HG03175 (cell line): ENCODE measurements around the gene EEF1E1.

Source experiments
- ATAC-seq: cut with Tn5 transposase; IDR thresholded peaks from one replicate; pipeline ENCODE4 v1.9.1; 2021; ENCODE audit warnings: mild to moderate bottlenecking, moderate library complexity; ENCODE audit not compliant: unreplicated experiment

The EEF1E1 gene

DNA sequence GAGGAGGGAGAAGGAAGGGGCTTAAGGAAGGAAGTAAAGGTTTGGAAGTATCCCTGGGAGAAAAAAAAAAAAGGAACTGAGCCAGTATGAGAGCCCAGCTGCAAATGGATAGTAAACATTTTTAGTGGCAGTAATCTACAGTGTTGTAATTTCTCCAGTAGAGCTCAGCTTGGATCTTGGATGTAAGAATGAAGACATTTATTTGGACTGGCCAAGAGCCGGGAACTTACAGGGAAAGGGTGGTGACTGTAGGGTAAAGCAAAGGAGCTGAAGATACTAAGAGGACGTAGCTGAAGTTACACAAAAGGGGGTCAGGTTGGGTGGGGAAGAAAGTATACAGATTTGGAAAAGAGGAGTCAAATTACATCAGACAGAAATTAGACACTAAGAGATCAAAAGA lies 13.5 kb downstream of the EEF1E1 start:
- ATAC-seq, result no peak

DNA sequence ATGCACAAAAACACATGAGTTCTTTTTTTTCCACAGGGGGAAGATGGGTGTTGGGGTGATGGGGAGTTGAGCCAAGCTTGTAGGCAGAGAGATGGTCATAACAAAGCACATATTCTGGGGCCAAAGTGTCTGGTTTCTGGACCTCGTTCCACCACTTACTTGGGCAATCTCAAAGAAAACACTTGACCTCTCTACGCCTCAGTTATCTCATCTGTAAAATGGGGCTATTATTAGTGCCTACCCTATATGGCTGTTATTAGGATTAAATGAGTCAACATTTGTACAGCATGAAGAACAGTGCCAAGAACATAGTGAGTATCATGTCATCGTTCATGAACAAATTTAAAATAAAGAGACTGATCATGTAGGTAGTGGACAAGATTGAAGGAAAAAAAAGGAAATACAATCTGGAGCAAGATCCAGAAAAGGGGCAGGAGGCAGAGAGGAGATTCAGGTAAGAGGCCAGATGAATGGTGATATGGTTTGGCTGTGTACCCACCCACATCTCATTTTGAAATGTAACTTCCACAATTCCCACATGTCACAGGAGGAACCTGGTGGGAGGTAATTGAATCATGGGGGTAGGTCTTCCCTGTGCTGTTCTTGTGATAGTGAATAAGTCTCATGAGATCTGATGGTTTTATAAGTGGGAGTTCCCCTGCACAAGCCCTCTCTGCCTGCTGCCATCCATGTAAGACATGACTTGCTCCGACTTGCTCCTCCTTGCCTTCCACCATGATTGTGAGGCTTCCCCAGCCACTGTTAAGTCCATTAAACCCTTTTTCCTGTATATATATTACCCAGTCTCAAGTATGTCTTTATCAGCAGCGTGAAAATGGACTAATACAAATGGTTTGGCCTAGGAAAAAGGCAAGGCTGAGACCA lies 14.2 kb downstream of the EEF1E1 start:
- no peak for ATAC-seq

DNA sequence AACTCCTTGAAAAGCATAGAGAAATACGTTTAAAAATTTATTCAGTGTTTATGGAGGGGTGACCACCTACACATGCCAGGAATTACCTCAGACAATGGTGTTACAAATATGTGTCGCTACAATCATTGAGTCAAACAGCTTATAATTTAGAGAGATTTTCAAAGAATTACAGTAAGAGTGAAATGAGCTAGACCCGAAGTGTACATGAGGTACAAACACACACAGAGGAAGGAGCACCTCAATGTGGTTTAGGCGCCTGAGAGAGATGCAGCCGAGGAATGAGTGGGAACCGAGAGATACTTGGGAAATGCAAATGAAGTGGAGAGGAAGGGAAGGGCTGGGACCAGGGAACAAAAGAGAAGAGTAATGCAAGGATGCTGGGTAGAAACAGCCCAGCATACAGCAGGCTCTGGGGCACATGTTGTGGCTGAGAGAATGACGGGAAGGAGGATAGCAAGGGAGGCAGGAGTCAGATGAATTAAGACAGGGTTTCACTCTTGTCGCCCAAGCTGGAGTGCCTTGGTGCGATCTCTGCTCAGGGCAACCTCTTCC lies 15.5 kb downstream of the EEF1E1 start:
- ATAC-seq, result no peak

DNA sequence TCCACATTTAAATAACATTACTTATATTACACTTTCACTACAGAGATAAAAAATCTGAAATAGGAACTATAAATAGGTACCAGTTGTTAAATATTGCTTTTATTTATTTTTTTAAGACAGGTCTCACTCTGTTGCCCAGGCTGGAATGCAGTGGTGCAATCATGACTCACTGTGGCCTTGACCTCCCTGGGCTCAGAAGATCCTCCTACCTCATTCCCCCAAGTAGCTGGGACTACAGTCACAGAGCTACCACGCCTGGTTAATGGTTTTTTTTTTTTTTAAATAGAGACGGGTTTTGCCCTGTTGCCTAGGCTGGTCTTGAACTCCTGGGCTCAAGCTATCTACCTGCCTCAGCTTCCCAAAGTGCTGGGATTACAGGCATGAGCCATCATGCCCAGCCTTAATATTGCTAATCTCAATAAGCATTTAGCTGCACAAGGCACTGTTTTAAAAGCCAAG lies 17.3 kb downstream of the EEF1E1 start:
- no peak for ATAC-seq

DNA sequence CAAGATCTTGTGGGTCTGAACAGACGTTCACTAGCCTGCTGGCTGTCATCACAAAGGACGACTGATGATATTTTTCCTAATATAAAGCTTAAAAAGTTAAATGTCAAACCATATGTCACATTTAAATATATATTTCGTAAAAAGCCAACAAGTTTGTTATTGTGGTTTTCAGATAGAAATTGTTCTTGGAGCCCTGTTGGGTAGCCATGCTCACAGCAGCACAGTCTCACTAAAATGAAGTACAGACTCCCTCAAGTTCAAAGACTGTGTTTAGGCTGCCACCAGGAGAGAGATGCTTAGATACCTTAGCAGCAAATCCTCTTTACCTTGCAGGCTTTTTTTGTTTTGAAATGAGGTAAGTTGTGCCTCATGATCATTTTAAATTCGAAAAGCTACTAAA lies 17.8 kb downstream of the EEF1E1 start:
- ATAC-seq, result no peak

DNA sequence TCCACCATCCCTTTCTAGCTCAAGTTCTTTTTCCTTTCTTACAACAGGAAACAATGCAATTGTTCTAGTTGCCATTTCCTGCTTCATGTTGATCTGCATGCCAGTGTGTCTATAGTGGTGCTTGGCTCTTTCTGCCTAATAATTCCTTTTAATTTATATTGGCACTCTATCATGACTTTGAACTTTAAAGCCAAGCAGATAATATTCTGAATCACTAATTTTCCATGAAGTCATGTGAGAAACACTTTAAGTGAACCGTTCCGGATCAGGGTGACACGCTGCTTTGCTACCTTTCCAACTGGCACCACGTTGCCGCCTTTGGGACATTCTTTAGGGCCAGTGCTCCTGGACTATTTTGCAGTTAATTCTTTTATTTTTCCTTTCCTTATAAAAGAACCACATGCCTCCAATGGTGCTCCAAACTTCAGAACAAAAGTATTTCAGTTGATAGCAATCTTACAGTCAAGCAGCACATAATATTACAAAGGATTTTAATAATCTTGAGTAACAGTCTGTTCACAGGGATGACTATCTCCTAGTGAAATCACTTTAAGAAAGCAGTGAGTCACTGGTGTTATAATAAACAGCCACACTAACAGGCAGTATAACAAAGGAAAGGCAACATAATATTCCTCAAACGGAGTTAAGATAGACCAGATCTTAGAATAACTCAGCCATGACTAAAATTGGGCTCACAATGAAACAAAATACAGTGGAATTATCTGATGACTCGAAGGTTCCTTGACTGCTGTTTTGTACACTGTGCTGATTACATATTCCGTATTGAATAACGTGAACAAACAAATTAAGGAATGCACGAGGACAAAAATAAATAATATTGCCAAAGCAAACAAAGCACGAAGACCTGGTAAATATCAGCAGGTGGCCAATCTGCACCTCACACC lies 19.1 kb downstream of the EEF1E1 start:
- ATAC-seq, result no peak

DNA sequence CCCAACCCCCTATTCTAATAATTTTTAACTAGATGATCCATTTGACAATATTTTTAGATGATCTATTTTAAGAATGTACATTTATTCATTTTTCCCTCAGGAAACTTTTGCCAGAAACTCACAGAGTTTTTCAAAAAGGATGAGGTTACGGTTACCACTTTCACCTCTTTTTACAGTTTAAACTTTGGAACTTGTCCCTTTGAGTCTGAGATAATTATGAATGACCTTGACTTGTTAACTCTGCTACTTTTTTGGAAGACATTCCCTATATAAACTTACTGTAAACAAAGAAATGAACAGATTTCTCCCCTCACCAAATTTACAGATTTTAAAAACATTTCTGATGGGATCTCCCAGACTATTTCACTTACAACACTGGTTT lies 19.8 kb downstream of the EEF1E1 start:
- ATAC-seq, result no peak

DNA sequence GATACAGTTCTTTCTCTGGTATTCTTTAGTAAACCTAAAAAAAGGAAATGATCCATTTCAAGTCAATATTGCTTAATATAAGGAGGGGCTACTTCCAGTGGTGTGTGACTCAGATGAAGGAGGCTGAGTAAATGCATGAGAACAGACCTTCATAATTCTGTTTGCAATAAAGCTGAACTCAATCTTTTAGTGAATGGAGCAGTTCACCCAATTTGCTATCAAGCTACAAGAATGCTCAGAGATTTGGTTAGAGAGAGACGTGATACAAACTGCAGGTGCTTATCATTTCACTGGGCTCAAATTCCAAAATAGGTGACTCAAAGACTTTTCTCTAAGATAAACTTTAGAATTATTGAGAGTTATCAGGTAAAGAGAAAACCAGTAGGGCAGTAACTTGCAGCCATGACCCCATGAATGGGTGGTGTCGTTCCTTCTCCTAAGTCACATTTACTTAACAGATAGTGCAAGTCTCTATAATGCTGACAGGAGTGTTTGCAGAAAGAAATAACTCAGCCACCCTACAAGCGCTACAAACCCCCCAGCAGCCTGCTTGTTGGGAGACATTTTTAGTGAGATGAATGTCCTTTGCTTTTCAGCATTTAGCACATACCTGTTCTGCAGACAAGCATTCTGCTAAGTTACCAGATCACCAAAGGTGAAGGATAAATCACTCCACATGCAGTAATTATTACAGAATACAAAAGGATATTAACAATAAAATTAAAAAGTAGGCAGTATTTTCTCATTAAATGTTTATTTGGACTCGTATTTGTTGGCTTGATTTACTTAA lies 21.8 kb downstream of the EEF1E1 start:
- no peak for ATAC-seq

DNA sequence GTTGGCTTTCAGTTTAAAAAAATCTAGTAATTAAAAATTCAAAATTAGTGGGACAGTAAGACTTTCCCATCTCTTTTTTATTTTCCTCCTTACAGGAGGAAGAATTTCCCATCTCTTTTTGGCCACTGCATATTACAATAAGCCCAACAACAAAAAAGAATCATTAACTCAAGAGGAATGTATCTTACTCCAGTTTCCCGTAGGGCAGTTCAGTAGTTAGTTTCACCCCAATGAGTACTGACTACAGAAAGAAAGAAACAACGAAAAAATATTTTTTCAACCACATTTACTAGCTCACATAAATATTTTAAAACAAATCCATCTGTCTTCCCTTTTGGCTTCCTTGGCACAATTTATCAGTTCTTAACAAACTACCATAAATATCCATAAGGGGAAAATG lies 23.2 kb downstream of the EEF1E1 start:
- no peak for ATAC-seq

DNA sequence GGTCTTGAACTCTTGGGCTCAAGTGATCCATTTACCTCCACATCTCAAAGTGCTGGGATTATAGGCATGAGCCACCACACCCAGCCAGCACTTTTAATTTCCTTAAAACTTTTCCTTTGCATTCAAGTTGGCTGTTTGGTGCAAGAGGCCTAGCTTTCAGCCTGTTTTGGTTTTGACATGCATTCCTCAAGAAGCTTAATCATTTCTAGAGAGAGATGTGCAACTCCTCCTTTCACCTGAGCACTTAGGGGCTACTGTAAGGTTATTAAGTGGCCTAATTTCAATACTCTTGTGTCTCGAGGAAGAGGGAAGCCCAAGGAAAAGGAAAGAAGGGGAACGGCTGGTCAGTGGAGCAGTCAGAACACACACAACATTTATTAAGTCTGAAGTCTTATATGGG lies 24.4 kb downstream of the EEF1E1 start:
- no peak for ATAC-seq

DNA sequence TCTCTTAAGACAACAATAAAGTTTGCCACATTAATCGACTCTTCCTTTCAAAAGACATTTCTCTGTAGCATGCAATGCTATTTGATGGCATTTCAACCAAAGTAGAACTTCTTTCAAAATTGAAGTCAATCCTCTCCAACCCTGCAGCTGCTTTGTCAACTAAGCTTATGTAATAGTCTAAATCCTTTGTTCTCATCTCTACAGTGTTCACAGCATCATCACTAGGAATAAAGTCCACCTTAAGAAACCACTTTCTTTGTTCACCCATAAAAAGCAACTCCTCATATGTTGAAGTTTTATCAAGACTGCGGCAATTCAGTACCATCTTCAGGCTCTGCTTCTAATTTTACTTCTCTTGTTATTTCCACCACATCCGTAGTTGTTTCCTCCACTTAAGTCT lies 26.6 kb downstream of the EEF1E1 start:
- ATAC-seq, result no peak

DNA sequence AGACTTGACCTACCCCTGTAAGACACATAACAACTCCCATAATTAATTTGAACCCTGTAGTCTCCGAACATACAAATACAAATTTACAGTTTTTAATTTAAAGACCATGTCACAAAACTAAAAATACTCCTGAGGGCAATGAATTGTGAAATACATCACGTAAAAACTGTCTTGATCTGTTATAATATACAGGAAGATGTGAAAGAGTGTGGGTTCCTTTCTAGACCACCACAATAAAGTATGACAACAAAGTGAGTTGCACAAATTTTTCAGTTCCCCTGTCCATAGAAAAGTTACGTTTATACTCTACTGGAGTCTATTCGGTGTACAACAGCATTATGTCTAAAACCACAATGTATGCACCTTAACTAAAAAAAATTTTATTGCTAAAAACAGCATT lies 27.2 kb downstream of the EEF1E1 start:
- ATAC-seq, result no peak

DNA sequence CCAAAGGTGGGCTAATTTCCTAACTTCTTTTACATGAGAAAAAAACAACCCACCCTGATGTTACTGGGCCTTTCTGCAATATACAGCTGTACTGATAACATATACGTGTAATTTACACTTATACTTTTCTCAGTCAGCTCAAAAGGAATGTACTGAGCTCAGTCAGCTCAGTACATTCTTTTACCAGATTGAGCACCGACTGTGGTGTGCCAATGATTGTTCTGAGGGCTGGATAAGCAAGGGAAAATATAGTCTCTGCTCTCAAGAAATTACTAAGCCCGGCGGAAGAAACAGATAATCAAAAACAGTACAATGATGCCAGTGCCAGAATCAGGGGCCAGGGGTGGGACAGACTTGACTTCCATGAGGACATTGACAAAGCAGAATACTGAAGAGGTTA lies 28.1 kb downstream of the EEF1E1 start:
- no peak for ATAC-seq

DNA sequence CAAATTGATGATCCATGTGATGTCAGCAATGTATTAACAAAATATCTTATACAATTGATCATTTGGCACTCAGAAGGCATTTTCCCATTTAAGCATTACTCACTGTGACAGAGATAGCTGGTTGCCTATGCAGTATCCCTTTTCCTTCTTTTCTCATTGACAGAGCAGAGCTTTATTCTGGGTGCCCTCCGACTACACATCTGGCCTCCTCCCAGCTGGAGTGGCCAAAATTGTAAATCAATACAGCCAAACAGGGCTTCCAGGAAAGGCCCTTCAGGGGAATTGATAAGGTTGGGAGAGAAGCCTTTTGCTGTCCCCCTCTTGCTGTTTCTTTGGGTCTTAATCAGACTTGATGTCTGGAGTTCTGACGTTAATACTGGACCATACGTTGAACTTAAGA lies 28.6 kb downstream of the EEF1E1 start:
- no peak for ATAC-seq

DNA sequence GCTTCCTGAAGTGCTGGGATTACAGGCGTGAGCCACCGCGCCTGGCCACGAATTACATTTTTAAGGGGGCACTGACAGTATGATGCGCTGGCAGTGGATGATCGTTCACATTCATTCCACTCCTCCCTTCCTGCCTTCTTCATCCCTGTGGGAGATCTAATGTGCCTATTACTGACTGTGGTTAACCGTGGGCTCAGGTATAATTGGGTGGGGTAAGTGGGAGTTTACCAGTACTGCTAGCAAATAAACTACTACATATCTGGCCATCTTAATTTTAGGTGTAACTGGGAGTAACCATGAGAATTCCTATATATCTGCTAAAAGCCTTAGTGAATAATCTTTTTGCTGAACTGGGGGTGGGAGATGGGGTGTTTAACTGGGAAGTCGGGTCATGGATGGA lies 31.6 kb downstream of the EEF1E1 start:
- ATAC-seq, result no peak

DNA sequence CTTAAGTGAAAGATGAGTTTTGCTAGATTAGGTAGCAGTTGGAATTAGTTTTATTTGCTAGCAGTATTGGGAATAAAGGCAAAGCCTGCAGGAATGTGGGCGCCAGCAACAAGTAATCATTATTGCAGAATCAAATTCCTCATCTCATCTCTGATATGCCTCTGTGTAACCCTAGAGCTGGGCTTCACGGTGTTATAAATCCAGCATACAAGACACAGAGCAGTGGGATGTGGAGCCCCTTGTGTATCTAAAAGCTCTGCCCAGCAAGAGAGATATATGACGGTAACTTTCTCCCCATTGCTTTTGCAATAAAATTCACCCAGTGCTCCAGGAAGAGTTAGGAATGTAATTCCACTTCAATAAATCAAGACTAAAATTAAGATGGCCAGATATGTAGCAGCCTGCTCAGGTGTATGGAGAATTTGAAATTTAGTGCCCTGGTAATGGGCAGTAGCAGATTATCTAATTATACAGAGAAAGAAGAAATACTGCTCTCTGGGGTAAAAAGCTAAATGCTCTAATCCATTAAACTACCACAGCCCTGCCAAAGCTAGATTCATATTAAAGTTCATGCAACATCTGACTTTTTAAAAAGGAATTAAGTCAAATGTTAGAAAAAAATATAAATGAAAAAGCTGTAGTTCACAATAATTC lies 32.6 kb downstream of the EEF1E1 start:
- no peak for ATAC-seq

DNA sequence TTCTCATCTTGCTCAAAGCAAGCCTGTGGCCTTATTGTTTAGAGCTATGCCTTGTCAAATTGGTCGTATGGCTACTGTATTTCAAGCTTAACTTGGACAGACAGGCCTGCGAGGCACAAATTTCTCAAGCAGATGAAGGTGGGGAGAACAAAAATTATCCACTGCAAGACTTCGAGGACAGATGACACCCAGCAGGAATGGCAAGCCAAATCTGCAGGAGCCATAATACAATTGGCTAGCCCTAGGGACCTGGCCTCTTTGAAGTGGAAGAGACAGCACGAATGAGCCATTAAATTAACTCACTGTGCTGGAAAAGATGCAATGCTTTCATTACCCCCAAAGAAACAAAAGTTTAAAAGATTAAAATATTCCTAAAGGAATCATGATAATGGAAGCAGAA lies 33.2 kb downstream of the EEF1E1 start:
- no peak for ATAC-seq

DNA sequence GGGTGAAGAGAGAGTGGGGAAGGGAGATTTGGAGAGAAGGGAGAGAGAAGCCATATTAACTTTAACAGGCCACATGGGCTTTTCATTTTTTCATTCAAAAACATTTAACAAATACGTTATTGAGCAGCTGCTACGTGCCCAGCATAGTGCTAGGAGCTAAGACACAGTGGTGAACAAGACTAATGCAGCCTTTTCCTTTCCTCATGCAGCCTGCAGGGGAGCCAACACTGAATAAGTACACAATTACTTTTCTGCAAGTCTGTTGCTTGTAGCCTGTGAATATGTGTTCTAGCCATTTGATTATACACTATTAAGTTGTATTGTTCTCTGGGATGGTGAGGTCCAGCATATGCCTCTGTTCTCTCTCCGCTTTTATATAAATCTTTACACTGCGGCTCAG lies 36.2 kb downstream of the EEF1E1 start:
- no peak for ATAC-seq

DNA sequence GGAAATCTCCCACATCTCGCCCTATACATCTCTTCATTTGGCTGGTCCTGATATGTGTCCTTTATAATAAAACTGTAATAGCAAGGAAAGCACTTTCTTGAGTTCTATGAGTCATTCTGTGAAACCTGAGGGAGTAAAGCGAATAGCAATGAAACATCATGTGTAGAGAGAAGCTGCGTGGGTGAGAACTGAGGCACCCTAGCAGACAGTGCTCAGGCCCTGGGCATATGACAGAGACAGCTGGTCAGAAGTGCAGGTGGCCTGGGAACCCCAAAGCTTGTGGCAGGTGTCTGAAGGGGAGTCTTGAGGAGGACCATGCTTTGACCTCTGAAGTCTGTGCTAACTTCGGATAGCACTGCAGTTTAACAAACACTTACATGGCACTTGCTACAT lies 36.8 kb downstream of the EEF1E1 start:
- ATAC-seq, result peak; percentile 24
